ENCODE measurements around the gene EXOC3.

Gene EXOC3

GRCh38 chr5:457195-457961 lies 14.4 kb downstream of the EXOC3 start:
- DNase-seq (ENCODE audit: low read depth), result no peak

GRCh38 chr5:458547-459353 lies 15.8 kb downstream of the EXOC3 start:
- DNase-seq (ENCODE audit: low read depth), result peak; percentile 58

- no peak for DNase-seq (ENCODE audit: low read depth)
Measured at GRCh38 chr5:459562-460272, 16.7 kb downstream of the EXOC3 start.

- DNase-seq (ENCODE audit: low read depth), result no peak
Measured at GRCh38 chr5:460273-460625, 17.3 kb downstream of the EXOC3 start.

GRCh38 chr5:462051-462481 lies 19.1 kb downstream of the EXOC3 start:
- no peak for DNase-seq (ENCODE audit: low read depth)

GRCh38 chr5:463301-463700 lies 20.3 kb downstream of the EXOC3 start:
- DNase-seq (ENCODE audit: low read depth), result no peak

GRCh38 chr5:463952-464351 lies 21.0 kb downstream of the EXOC3 start:
- DNase-seq (ENCODE audit: low read depth), result no peak

GRCh38 chr5:464446-464842 lies 21.5 kb downstream of the EXOC3 start:
- DNase-seq (ENCODE audit: low read depth), result no peak

- no peak for DNase-seq (ENCODE audit: low read depth)
Measured at GRCh38 chr5:464843-465590, 22.0 kb downstream of the EXOC3 start.

GRCh38 chr5:465591-466403 lies 22.8 kb downstream of the EXOC3 start:
- no peak for DNase-seq (ENCODE audit: low read depth)

- no peak for DNase-seq (ENCODE audit: low read depth)
Measured at GRCh38 chr5:466661-467310, 23.8 kb downstream of the EXOC3 start.

- no peak for DNase-seq (ENCODE audit: low read depth)
Measured at GRCh38 chr5:468401-468800, 25.4 kb downstream of the EXOC3 start.

- no peak for DNase-seq (ENCODE audit: low read depth)
Measured at GRCh38 chr5:469752-470483, 26.9 kb downstream of the EXOC3 start.

GRCh38 chr5:470961-471749 lies 28.2 kb downstream of the EXOC3 start:
- DNase-seq (ENCODE audit: low read depth), result no peak

- no peak for DNase-seq (ENCODE audit: low read depth)
Measured at GRCh38 chr5:471750-472058, 28.7 kb downstream of the EXOC3 start.

- DNase-seq (ENCODE audit: low read depth), result no peak
Measured at GRCh38 chr5:472076-472655, 29.2 kb downstream of the EXOC3 start.

- peak; percentile 44 for DNase-seq (ENCODE audit: low read depth)
Measured at GRCh38 chr5:472656-473550, 29.9 kb downstream of the EXOC3 start.

Measured in GM04504 (cell line).